Psoas muscle (tissue), 8 donors: ENCODE results near the gene TRIM41. TPM values are rescaled to one million over a fixed set of nuclear protein-coding genes. Genes with fewer than 3 reads are reported as not detected.

ENCODE experiments used
- ATAC-seq, 4 donors: fragments of 200-7000 bp; cut with Tn5 transposase; one replicate each; pipeline ENCODE4 v1.9.1; 2020; ENCODE audit warnings: moderate library complexity in 3 of 4, mild to moderate bottlenecking in 2 of 4
- DNase-seq, 2 donors: peaks; one replicate each; pipeline ENCODE4 v3.0.0-alpha.2; 2020
- H3K27ac ChIP-seq: fragments of 200-600 bp; one replicate; pipeline ENCODE4 v1.8.0; 2022
- H3K27me3 ChIP-seq, 3 donors: fragments of 200-600 bp in 1 of 3; one replicate each; pipeline versions ENCODE4 v1.6.1 to v1.8.0; 2013 to 2022; ENCODE audit warnings: low read length in 2 of 3, mild to moderate bottlenecking in 2 of 3, moderate library complexity in 1 of 3; ENCODE audit not compliant: insufficient read depth in 3 of 3
- H3K36me3 ChIP-seq, 2 donors: fragments of 200-600 bp in 1 of 2; one replicate each; pipeline versions ENCODE4 v1.6.1 to v1.8.0; 2013 to 2022; ENCODE audit warnings: low read depth in 1 of 2, mild to moderate bottlenecking in 1 of 2, moderate library complexity in 1 of 2; ENCODE audit not compliant: insufficient read depth in 1 of 2
- H3K4me1 ChIP-seq: fragments of 200-600 bp; one replicate; pipeline ENCODE4 v1.8.0; 2022
- H3K4me3 ChIP-seq: fragments of 200-600 bp; one replicate; pipeline ENCODE4 v1.8.0; 2022; ENCODE audit warnings: mild to moderate bottlenecking
- H3K9me3 ChIP-seq: fragments of 200-600 bp; one replicate; pipeline ENCODE4 v1.8.0; 2022
- WGBS, 3 donors: extraction: QIAGEN DNeasy Blood & Tissue Kit; methylation state at CpG; one replicate each; pipeline versions ENCODE4 v1.1.6 to v1.1.7; 2013; 5-methylcytosine and 5-hydroxymethylcytosine counted together
- intact Hi-C, 2 donors: fragments of 100-400 bp; cut with DNase I; formaldehyde crosslinking; loops; one replicate each; pipeline versions ENCODE4 v1.11.0 to v1.14.2; 2022
- polyA plus RNA-seq, 3 donors: library from polyadenylated mRNA; stranded (reverse); fragments of 200-250 nt; gene quantifications; one replicate each; pipeline ENCODE4 v1.2.3, GENCODE V29; 2013
- total RNA-seq, 4 donors: library from RNA; stranded (reverse); fragmentation: NEBNext Ultra II Directional in 2 of 4; extraction: Animal tissue kit (Norgen Biotek cat#: 25700) in 2 of 4; gene quantifications; one replicate each; pipeline versions ENCODE4 v1.2.1 to v1.2.4, GENCODE V29; 2021 to 2023
- TF ChIP-seq, protein P1 (sequence below): fragments of 200-600 bp; IDR thresholded peaks from one replicate; pipeline ENCODE4 v1.8.0; 2022; ENCODE audit warnings: antibody characterized with exemption
- donor health status: healthy with polysubstance abuse.
- donor health status: DM: no; HTN: no; CAD: no; lungs with moderate emphysema.
- donor health status: Bipolar disorder and iron deficiency.
- donor health status: healthy.
- donor health status: DM: yes; HTN: yes; CAD: no.
- donor health status: DM: no; HTN: no; CAD: no.
- donor health status: DM: no; HTN: no; CAD: no.
- donor health status: DM: yes; HTN: yes; CAD: no.

TRIM41 gene
- total and polyA plus RNA-seq, 7 donors = 12.5 to 44.0 (median 30.3) TPM

DNA sequence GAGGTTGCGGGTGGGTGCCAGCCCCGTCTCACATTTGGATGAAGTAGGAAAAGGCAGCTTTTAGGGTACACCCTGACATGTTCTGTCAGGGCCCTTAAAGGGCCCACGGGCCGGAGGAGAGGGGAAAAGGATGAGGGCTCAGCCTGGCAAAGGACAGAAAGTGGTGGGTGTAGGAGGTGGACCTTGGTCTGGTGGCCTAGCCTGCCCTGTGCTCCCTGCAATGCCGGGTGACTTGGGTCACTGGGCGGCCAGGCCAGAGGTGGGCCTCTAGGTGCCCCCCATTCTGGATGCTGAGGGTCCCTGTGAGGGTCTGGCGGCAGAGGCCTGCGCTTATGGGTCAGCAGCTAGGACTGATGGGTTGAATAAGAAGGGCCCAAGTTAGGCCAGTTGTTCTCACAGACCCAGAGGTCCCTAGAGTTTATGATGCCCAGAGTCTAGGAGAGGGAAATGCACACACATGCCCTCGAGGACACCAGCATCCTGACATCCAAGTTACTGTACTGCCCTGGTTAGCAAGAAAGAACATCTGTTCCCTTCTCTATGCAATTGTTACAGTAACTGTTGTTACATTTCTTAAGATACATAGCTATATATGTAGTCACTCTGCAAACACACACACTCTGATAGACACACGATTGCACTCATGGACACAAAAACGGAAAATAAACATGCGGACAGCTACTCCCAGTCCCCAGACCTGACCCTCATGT lies 30.6 kb upstream of the TRIM41 start:
- H3K27ac ChIP-seq = peak overlapping the region; percentile 92
- peak overlapping the region; percentile 92 for H3K4me3 ChIP-seq
- no peaks in the 10 kb centered on the region for H3K9me3 ChIP-seq
- ATAC-seq (no peak), DNase-seq (no peak)
- TF ChIP-seq, protein P1, sequence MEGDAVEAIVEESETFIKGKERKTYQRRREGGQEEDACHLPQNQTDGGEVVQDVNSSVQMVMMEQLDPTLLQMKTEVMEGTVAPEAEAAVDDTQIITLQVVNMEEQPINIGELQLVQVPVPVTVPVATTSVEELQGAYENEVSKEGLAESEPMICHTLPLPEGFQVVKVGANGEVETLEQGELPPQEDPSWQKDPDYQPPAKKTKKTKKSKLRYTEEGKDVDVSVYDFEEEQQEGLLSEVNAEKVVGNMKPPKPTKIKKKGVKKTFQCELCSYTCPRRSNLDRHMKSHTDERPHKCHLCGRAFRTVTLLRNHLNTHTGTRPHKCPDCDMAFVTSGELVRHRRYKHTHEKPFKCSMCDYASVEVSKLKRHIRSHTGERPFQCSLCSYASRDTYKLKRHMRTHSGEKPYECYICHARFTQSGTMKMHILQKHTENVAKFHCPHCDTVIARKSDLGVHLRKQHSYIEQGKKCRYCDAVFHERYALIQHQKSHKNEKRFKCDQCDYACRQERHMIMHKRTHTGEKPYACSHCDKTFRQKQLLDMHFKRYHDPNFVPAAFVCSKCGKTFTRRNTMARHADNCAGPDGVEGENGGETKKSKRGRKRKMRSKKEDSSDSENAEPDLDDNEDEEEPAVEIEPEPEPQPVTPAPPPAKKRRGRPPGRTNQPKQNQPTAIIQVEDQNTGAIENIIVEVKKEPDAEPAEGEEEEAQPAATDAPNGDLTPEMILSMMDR = no peak
- H3K27me3 ChIP-seq = no peaks in the 10 kb centered on the region
- peaks cover 0 to 16% of the 10 kb centered on the region in 2 donors for H3K36me3 ChIP-seq
- WGBS, 3 donors = 31 to 43% (median 33%) methylated on average over 11 to 12 of the region's 12 CpGs
- intact Hi-C loops = loop anchor here in 1 of 2 donors (1.0 kb wide), 1 partner anchor 30 kb away; no protein-coding TSS in a partner anchor
- H3K4me1 ChIP-seq = peaks cover 5% of the 10 kb centered on the region

DNA sequence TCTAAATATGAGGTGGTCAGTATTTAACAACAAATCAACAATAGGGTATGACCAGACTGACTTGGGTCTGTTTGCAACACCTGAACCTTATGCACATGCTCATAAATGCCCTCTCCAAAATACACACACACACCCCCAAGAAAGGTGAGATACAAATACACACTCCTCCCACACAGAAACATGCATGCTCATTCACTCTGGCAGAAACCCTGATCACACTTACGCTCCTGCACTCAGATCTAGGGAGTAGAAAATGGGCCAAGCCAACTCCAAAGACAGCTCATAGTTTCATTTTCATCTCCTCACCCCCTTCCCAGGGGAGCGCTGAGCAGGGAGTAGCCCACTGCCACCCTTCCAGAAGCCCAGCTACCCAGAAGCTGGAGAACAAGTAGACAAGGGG lies 29.4 kb upstream of the TRIM41 start:
- Histone ChIP-seq H3K27ac (peak overlapping the region; percentile 41), H3K9me3 (no peaks in the 10 kb centered on the region), H3K27me3 (no peaks in the 10 kb centered on the region), H3K4me1 (peaks cover 5% of the 10 kb centered on the region), H3K4me3 (no peak overlapping the region), H3K36me3 (peaks cover 0 to 27% of the 10 kb centered on the region in 2 donors)
- WGBS, 3 donors = 58 to 78% (median 66%) methylated on average over 2 of the region's 2 CpGs
- intact Hi-C loops = loop anchor here in 1 of 2 donors (1.0 kb wide), 1 partner anchor 29 kb away; no protein-coding TSS in a partner anchor
- DNase-seq = no peak
- ATAC-seq = no peak
- TF ChIP-seq, protein P1 = no peak

DNA sequence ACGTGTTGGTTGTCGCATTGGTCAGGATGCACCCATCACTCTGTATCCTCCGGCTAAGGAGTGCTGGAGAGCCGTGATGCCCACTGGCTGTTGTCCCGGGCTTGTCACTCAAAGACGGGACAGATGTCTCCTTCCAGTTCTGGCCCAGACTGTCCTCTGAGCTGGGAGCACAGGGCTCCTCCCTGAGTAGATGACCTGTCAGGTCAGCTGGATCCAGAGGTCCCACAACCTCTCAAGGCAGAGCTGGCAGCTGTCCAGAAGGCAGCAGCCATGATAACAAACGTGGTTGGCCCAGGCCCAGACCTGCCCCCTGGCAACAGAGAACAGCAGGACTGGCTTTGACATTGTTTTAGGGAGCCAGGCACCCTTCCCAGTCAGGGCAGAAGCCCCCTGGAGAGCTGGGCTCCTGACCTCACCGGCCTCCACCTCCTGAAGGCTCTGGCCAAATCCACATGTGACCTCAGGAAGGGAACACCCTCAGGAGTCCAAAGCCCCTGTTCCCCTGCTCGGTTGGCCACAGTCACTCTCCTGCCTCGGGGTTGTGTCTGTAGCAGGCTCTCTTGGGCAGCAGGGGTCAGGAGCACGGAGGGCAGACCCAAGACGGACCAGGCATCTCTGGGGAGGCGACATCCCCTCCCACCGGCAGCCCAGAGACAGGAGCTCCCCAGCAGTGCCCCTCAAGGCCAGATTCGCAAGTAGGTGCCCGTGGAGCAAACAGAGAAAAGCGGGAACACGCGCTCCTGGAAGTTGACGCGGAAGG lies 28.4 kb upstream of the TRIM41 start:
- TF ChIP-seq, protein P1 = no peak
- no peaks in the 10 kb centered on the region for H3K27me3 ChIP-seq
- WGBS, 3 donors = 47 to 59% (median 52%) methylated on average over 21 of the region's 21 CpGs
- intact Hi-C loops = no loop called here
- peak overlapping the region; percentile 69 for H3K27ac ChIP-seq
- no peaks in the 10 kb centered on the region for H3K9me3 ChIP-seq
- H3K4me3 ChIP-seq = no peak overlapping the region
- peaks cover 6% of the 10 kb centered on the region for H3K4me1 ChIP-seq
- peaks cover 0 to 37% of the 10 kb centered on the region in 2 donors for H3K36me3 ChIP-seq
- peak; percentile 48 to 85 for DNase-seq
- peak; percentile 18 to 46 (median 40) for ATAC-seq

DNA sequence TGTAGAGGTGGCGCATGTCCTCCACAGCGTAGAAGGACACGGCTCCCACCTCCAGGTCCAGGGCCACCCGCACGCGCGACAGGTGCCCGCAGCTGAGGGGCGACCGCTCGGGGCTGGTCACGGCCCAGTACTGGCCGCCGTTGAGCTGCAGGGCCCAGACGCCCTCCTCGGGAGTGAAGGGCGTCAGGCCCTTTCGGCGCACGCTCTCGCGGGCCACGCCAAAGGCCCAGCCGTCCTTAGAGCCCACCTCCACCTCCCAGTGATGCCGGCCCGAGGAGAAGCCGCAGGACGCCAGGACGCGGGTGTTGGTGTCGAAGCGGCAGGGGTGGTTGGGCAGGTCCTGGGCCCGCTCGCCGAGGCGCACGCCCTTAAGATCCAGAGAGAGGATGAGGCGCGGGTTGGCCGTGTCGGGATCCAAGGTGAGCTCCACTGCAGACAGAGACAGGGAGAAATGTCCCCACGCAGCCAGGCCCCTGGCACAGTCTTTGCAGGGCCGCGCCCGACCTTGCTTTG lies 27.8 kb upstream of the TRIM41 start:
- WGBS, 3 donors = 75 to 82% (median 77%) methylated on average over 45 of the region's 45 CpGs
- Histone ChIP-seq H3K36me3 (peaks cover 0 to 40% of the 10 kb centered on the region in 2 donors), H3K4me1 (peaks cover 9% of the 10 kb centered on the region), H3K27ac (peak overlapping the region; percentile 69), H3K9me3 (no peaks in the 10 kb centered on the region), H3K4me3 (no peak overlapping the region), H3K27me3 (no peaks in the 10 kb centered on the region)
- ATAC-seq = no peak
- intact Hi-C loops = no loop called here
- no peak for DNase-seq
- TF ChIP-seq, protein P1 = no peak
